HL-60 (cell line): ENCODE results near the gene BICRAL.

Experiments used
- CTCF ChIP-seq: IDR thresholded peaks from one replicate; pipeline ENCODE4 v1.5.1; 2011; ENCODE audit warnings: low read length, control low read depth, inconsistent platforms; ENCODE audit not compliant: insufficient read depth
- GABPA ChIP-seq: IDR thresholded peaks from 2 replicates; pipeline ENCODE4 v1.6.1; 2012; ENCODE audit warnings: low read depth
- POLR2AphosphoS5 ChIP-seq: IDR thresholded peaks from 2 replicates; pipeline ENCODE4 v1.6.1; 2012; ENCODE audit warnings: low read depth
- REST ChIP-seq: IDR thresholded peaks from 2 replicates; pipeline ENCODE4 v1.6.1; 2012; ENCODE audit warnings: low read depth; ENCODE audit not compliant: insufficient replicate concordance

- TF ChIP-seq CTCF: no peak
- TF ChIP-seq GABPA: no peak
- no peak for TF ChIP-seq POLR2AphosphoS5
- no peak for TF ChIP-seq REST
Measured at GRCh38 chr6:42818878-42819277, 37.0 kb downstream of the BICRAL start.
